GM23338 (cell line): ENCODE results near the gene C11orf42.

Source experiments
- CREB1 ChIP-seq: fragments of 250-450 bp; sonication (Bioruptor Pico); IDR thresholded peaks from 2 replicates; pipeline ENCODE4 v1.5.0; 2020; ENCODE audit warnings: low read depth, mild to moderate bottlenecking, moderate library complexity
- CTCF ChIP-seq, 2 experiments: fragments of 200-600 bp in 1 of 2; sonication (generic) in 1 of 2; conservative IDR thresholded peaks; 2 replicates each; pipeline versions ENCODE4 v1.5.1 to v1.6.1; 2016 to 2017; ENCODE audit warnings: antibody characterized with exemption in 2 of 2, low read depth in 2 of 2, mild to moderate bottlenecking in 2 of 2, moderate library complexity in 1 of 2
- EZH2 ChIP-seq: fragments of 200-600 bp; sonication (generic); IDR thresholded peaks from one replicate; pipeline ENCODE4 v1.8.0; 2017; ENCODE audit warnings: antibody characterized with exemption, mild to moderate bottlenecking, low read depth; ENCODE audit not compliant: unreplicated experiment
- EZH2phosphoT487 ChIP-seq: fragments of 200-600 bp; sonication (generic); IDR thresholded peaks from one replicate; pipeline ENCODE4 v1.8.1; 2018; ENCODE audit warnings: antibody characterized with exemption; ENCODE audit not compliant: unreplicated experiment
- JUNB ChIP-seq: IDR thresholded peaks from one replicate; pipeline ENCODE4 v1.6.1; 2016; ENCODE audit warnings: antibody characterized with exemption; ENCODE audit not compliant: unreplicated experiment
- POLR2AphosphoS5 ChIP-seq: IDR thresholded peaks from 2 replicates; pipeline ENCODE4 v1.6.1; 2016; ENCODE audit warnings: antibody characterized with exemption, low read depth
- REST ChIP-seq: IDR thresholded peaks from one replicate; pipeline ENCODE4 v1.6.1; 2018; ENCODE audit warnings: antibody characterized with exemption; ENCODE audit not compliant: unreplicated experiment

GRCh38 chr11:6175440-6175839, 29.9 kb upstream of the C11orf42 start:
- TF ChIP-seq EZH2phosphoT487 (no peak), CTCF (conservative IDR thresholded peaks at IDR 0.05; ENCODE audit: low read depth in 2 of 2) (no peak), EZH2 (no peak), REST (no peak), POLR2AphosphoS5 (no peak), JUNB (no peak), CREB1 (no peak)
